HG02970 (cell line): ENCODE measurements around the gene CABCOCO1.

ENCODE experiments used
- ATAC-seq: cut with Tn5 transposase; IDR thresholded peaks from one replicate; pipeline ENCODE4 v1.9.1; 2021; ENCODE audit warnings: mild to moderate bottlenecking, moderate library complexity, moderate number of reproducible peaks; ENCODE audit not compliant: unreplicated experiment, low FRiP score

Gene CABCOCO1, protein sequence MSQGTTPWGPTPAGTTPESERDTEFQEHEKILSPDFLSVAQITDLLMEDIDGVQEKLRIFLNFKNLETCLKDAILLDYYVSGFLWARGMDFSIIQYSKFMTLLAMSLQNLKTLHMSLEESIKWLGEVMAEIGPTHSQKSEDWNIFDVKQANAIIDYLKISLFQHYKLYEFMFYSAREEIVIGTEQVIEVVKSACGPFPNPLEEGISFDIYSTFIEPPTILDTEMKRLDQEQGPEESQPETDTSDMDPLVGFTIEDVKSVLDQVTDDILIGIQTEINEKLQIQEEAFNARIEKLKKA

DNA sequence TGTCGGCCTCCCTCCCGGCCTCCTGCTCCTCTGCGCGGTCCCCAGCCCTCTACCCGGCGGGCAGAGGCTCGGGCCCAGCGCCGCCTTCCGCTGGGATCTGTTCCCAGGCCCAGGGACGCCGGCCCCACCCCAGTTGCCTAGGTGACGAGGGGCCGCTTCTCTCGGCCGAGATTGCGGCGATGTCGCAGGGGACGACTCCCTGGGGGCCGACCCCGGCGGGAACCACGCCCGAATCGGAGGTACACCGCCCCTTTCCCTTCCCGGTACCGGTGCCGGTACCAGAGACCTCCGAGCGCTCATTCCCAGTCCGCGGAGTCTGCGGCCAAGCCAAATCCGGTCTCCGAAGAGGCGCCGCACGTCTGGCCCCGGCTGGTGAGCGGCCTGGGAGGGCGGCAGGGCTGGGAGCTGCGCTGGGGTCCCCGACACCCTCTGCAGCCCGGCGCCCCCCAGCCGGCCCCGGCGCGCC, at the start of gene CABCOCO1:
Gene CABCOCO1 (plus strand): TSS at position 136 of the 466 bp plus-strand sequence. CDS start 44 bp downstream, at position 180.
- ATAC-seq = no peak

DNA sequence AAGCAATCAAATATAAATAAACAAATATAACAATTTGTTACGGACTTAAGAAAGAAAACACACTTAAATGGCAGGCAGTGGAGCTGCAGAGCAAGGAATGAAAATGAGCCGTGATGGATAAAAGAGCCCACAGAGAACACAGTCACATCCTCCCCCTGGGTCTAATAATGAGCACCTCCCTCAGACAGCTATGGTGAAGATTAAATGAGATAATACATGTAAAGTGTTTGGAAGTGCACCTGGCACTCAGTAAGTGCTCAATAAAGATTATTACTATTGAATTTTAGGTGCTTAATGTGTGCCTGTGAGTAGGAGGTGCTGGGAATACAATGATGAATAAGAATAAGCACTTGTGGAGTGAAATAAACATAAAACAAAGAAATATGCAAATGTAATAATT, 49.1 kb upstream of the CABCOCO1 start:
- ATAC-seq = no peak

DNA sequence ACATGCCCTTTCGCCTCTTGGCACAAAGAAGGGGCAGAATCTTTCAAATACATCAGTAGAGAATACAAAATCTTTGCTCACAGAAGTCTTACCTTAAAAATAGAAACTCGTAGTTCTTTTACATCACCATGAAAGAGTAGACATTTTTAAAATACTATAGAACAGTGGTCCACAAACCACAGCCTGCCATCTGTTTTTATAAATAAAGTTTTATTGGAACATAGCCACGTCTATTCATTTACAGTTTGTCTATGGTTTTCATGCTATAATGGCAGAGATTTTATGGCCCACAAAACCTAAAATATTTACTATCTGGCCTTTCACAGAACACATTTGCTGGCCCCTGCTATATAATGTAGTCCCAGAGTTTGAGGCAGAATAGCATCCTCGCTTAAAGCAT, 46.1 kb upstream of the CABCOCO1 start:
- no peak for ATAC-seq

DNA sequence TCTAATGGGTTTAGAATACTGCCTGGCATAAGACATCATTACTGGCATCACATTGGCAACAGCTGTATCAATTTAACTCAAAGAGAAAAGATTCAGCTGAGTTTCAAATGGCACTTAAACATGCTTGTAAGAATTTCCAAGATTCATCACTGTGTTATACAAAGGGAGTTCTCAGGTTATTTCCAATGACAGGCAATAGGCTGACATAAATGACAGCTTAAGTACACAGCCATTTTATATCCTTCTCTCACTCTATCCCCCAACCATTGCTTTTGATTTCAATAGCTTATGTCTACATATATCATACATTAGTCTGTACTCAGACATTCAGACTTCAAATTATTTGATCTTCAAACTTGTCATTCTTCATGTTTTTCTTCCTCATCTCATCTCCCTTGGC, 45.5 kb upstream of the CABCOCO1 start:
- no peak for ATAC-seq

DNA sequence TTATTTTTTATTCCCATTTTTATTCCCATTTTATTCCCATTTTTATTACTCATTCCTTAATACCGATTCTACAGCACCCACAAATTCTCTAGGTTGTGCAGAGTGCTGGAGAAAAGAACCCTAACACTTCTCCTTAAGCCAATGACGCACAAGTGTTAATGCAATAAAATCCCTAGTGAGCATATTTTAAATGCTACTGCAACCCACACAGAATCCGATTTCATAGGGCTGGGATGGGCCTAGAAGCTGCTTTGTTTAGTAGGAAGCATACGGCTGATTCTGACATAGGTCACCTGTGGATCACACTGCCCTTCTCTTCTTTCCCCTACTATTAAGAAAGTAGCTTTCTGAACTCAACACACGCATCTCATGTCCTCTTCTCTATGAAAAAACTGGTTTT, 45.1 kb upstream of the CABCOCO1 start:
- ATAC-seq = no peak

DNA sequence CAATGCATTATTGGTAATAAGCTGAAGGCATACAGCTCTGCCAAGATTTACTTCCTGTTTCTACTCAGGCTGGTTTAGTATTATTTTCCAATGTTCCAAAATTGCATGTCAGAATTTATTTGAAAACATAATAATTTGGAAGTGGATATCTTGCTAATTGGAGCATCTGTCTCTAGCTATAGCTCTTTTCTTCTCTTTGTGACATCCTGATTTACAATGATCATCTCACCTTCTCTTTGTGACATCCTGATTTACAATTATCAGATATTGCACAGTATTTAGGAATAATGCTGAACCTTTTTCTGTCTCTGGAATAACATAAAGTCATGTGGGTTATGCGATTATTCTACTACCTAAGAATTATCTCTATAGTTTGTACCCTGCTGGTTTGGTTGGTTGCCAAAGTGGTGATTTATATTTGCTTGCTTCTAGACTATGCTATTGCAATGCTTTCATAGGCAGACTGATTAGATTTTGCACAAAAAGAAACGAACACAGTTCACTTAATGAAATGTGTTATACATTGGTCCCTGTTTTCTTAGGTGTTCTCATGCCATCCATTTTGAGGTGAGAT, 44.3 kb upstream of the CABCOCO1 start:
- no peak for ATAC-seq

DNA sequence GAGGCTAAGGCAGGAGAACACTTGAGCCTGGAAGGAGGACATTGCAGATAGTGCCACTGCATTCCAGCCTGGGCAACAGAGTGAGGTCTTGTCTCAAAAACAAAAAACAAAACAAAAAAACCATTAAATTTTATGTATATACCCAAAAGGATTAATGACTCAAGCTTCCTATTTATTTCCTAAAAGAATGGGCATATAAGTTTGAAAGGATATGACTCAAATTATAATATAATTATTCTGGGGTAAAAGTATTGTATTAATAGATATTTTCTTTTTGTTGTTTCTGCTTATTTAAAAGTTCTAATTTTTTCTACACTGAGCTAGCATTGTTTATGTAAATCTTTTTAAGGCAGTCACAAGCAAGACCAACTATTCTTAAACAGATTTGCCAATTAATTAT, 42.2 kb upstream of the CABCOCO1 start:
- no peak for ATAC-seq

DNA sequence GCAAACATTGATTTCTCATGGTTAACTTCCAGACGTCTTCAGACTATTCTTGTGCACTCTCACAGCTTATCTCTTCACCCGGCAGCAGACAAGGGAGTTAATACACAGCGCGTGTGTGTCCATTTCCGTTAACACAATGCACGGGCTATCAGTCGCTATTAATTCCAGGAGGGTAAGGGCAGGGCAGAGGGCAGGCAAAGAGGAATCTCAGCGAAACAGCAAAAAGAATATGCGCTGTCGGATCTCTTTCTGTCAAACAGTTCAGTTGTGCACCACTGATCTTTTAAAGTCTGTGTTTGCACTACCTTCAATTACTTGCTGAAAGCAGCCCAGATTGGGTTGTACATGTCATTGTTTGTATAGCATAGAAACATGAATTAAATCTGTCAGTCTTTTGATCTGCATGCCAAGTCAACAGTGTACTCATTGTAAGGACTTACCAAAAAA, 41.1 kb upstream of the CABCOCO1 start:
- ATAC-seq = no peak

DNA sequence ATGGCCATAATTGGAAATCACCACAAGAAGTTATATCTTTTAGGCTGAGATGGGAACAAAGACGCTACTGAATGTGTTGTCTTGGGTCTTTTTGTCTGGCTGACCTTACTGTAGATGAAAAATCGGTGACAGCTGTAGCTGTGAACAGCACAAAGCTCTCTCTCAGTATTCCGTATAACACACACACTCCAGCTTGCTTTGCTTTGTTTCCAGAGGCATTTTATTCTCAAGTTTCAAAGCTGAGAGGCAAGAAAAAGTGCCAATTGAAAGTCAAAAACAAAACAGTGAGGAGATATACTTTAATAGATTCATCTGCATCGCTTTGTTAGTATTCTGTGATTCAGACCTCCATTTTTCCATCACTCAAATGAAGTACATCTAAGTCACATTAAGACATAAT, 39.6 kb upstream of the CABCOCO1 start:
- no peak for ATAC-seq

DNA sequence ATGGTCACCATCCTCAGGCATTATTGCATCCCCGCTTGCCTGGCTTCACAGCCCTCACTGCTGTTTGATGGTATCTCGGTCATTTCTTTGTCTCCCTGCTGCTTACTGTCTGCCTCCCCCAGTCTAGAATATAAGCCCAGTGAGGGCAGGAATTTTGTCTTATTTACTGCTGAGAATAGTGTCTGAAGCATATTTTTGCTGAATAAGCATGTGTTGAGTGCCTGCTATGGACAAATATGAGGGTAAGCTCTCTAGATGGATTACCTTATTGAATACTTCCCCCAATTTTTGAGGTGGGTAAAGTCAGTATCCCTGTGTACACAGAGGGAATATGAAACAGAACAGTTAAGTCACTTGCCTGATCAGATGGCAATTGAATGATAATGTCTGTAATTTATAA, 36.5 kb upstream of the CABCOCO1 start:
- ATAC-seq = no peak

DNA sequence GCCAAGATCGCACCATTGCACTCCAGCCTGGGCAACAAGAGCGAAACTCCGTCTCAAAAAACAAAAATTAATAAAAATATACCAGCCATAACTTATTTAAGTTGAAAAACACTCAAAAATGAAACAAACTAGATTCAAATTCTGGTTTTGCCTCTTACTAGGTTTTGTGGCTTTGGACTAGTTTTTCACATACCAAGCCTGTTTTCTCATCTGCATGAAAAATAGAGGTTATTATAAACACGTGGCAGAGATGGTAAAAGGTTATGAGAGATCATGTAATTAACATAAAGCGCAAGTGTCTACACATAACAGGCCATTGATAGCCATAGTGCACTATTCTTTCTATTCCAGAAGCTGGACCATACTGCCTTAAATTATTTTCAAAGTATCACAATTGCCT, 35.5 kb upstream of the CABCOCO1 start:
- no peak for ATAC-seq

DNA sequence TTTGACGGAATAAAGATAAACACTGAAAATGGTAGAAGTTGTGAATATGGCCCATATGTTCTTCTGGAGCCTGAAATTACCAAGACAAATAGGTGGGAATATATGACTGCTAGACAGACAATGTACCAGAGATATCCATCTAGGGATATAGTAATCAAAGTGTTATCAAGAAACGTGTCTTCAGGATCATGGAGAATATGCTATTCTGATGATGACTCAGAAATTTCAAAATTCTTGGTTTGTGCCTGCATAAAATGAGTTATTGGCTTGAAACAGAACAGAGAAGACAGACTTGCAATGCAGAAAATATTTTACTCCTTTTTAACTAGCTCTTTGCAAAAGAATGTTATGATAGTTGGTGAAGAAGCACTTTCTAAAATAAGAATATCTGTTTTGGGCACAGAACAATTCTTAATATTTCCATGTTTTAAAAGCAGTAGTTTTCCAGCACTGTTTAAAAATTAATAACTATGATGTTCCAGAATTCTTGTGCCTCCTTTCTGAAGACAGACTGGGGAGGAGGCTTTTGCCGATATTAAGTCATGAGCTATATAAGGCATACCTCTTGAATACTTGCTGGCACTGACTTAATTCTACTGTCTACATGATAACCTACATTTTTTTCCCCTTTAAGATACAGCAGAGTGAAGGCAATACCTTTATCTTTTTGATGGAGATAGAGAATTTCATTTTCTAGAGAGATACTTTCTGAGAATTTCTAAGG, 34.4 kb upstream of the CABCOCO1 start:
- no peak for ATAC-seq

DNA sequence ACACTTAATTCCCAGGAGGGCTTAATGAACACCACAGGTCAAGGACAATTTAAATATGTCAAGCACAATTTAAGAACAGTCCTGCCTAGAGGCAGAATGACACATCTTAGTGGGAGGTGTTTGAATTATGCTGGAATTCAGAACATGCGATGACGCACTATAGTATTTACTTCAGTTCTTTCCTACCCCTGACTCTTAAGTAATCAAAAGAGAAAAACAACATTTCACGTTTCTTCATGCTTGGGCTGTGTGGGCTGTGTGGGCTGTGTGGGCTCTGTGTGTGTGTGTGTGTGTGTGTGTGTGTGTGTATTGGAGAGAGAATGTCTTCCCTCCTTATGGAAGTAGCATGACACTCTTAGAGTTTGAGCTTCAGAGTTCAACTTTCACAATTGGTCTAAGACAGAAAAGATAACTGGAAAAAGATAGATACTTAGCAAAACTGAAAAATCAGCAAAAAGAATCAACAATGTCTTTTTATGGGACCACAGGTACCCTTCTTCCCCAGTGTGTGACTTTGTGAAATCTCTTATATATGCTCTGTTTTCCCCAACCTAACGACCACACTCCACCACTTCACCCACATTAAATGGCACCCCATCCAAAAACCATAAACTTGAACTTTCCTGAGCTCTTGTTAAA, 33.7 kb upstream of the CABCOCO1 start:
- no peak for ATAC-seq

DNA sequence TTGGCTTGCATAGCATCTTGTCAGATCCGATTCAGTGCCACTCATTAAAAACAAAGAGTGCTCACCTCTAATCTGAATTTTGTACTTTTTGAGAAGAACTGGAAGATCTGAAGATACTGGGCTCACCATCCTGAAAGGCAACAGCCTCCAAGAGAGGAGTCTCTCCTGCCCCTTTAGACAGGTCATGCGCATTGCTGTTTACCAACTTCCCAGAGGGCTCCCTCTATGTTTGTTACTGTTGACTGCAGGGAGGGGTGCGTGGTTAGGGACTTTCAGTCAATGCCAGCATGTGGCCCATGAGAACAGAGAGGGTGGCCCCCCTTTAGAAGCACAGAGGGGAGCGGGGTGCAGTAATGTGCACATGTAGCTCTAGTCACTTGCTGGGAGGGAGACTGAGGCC, 33.2 kb upstream of the CABCOCO1 start:
- no peak for ATAC-seq

DNA sequence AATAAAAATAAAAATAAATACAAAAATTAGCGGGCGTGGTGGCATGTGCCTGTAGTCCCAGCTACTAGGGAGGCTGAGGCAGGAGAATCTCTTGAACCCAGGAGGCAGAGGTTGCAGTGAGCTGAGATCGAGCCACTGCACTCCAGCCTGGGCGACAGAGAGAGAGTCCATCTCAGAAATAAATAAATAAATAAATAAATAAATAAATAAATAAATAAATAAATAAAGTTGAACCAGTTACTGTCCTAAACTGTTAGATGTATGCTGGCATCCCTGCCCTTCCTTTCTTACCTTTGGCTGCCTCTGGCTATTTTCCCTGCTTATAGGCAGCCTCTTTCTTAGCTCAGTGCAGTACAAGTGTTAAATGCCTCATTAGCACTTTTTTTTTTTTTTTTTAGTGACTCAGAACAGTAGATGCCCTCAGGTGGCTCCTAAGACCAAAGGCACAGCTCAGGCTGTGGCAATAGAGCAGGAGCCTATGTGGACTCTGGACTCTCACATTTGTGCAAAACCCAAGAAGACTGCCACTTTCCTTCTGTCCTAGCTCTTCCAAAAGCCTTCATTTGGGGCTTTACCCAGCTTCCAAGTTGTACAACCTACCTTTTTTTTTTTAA, 30.6 kb upstream of the CABCOCO1 start:
- ATAC-seq = no peak

DNA sequence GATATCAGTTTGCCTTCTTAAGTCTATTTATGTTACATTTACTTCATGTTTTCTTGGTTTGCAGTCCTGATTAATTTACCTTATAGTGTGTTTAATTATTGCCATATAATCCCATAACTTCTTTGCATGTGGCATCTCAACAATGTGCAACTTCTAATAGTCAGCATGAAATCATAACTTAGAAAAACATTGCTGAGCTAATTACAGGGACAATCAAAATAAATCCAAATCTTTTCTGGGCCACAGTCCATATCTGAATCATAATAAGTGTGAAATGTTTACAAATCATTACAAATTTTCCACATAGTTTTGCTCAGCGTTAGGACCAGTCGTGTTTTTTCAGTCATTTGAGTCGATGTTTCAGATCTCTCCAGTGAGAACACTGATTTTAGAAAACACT, 29.1 kb upstream of the CABCOCO1 start:
- no peak for ATAC-seq

DNA sequence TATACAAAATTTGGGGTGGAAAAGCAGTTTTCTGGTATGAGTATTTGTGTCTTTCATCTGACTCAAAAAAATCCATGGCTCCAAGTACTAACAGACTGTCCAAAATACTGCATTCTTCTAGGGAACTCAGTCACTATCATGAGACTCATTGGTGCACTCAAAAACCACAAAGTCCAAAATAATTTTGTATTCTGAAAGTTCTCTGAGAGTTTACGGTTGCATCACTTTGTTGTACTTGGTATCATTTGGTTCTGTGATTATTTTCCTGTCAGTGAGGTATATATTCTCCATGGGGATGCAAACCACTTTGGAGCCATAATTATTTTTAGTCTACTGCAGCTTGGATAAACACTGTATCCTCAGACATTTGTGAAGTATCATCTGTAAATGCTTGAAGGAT, 28.0 kb upstream of the CABCOCO1 start:
- no peak for ATAC-seq

DNA sequence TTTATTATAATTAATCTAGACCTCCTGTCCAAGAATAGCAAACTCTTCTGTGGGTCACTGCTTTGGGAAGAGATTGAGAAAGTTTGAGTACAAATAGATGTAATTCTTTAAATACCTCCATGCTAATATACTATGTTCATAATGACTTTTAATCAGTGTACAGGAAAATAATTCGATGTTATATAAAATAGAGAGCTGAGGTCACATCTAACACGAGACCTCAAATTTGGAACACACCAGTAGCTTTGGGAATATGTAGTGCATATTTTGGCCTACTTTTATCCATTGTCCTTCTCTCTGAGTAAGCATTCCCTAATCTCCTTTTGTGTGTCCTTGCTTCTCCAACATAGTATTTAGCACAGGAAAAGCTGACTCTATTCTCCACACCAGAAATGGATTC, 27.3 kb upstream of the CABCOCO1 start:
- no peak for ATAC-seq

DNA sequence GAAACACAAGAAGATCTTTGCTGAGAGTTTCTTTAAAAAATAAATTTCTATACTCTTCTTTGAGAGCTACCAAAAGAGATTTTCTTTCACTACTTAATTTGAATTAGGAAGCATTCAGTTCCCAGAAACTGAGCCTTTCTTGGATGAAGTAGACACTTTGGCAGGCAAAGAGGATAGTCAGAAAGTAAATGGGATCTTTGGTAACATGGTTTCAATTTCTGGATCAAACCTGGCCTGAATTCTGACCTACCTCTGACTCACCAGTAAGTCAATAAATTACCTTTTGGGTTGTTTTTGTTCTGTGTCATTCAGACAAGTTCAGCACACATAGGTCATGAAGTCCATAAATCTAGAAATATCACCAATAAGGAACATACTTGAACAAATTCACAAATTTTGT, 26.8 kb upstream of the CABCOCO1 start:
- no peak for ATAC-seq

DNA sequence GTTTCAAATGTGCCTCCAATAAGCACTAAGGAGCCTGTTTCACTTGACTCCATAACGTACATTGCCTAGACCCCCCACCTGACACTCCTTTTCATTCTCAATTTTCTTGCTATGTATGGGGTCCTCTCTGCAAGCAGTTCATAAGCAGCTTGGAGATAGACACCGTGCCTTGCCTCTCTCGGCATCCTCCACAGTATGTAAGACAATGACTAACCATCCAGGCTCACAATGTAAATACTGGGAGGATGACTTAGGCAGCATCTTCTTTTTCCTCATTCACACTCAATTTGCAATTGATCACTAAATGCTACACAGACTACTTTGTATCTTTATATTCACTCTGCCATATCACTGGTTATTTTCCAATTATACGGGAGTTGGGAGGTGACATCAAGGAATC, 22.8 kb upstream of the CABCOCO1 start:
- ATAC-seq = no peak

DNA sequence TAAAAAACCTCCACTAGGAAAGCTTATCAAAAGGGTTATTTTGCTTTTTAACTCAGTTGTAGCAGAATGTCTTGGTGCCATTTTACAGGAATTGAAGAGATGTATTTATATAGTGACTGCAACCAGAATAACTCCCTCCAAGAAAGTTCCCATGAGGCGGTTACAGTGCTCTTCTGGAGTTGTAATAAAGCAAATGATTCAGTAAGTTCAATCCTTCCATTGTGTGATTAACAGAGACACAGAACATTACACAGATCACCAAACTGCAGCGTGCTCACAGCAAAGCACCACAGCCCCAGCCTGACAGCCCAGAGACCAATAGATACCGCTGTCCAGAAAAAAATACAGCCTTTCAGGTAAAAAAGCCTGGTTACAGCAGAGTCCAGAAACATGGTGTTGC, 21.9 kb upstream of the CABCOCO1 start:
- ATAC-seq = no peak
